ENCODE data around the gene MLYCD.

DNA sequence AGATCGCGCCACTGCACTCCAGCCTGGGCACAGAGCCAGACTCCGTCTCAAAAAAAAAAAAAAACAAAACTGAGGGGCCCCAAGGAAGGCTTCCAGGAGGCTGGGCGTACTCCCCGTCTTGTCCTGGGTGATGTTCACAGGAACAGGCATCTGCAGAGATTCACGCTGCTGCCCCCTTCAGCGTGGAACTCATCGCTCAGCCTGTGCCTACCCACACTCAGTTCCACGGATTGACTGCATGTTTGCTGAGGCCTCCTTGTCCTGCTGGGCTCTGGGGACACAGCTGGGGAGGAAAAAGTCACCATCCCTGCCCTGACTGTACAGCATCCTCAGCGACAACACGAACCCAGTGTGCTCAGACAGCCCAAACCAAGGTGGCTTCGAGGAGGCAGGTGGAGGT is 41.2 kb downstream of the MLYCD start:
- TF ChIP-seq EP300 (IDR thresholded peaks at IDR 0.05) (no peak), POLR2A (IDR thresholded peaks at IDR 0.05) (no peak)
- TF ChIP-seq, protein P1, sequence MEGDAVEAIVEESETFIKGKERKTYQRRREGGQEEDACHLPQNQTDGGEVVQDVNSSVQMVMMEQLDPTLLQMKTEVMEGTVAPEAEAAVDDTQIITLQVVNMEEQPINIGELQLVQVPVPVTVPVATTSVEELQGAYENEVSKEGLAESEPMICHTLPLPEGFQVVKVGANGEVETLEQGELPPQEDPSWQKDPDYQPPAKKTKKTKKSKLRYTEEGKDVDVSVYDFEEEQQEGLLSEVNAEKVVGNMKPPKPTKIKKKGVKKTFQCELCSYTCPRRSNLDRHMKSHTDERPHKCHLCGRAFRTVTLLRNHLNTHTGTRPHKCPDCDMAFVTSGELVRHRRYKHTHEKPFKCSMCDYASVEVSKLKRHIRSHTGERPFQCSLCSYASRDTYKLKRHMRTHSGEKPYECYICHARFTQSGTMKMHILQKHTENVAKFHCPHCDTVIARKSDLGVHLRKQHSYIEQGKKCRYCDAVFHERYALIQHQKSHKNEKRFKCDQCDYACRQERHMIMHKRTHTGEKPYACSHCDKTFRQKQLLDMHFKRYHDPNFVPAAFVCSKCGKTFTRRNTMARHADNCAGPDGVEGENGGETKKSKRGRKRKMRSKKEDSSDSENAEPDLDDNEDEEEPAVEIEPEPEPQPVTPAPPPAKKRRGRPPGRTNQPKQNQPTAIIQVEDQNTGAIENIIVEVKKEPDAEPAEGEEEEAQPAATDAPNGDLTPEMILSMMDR (IDR thresholded peaks at IDR 0.05): no peak
